MCF 10A (cell line): ENCODE measurements around the gene TEX19. TPM values are rescaled to one million over a fixed set of nuclear protein-coding genes. Genes with fewer than 3 reads are reported as not detected.

Experiments
- BruUV-seq: library from RNA; stranded (reverse); fragments of 400-500 nt; replicated peaks from 2 replicates; lab custom pipeline; 2021; lab: Mats Ljungman, UMichigan
- CTCF ChIA-PET: fragments of 300-600 bp; sonication (Branson Sonifier 250); formaldehyde crosslinking; extraction: SDS; loops from one replicate; lab custom pipeline; 2021; ENCODE audit warnings: antibody characterized with exemption, inconsistent platforms; lab: Yijun Ruan, JAX
- POLR2A ChIA-PET: fragments of 300-600, 350-650 bp; sonication (Branson Sonifier 250); formaldehyde crosslinking; extraction: SDS; loops from one replicate; lab custom pipeline; 2020; ENCODE audit warnings: antibody characterized with exemption, inconsistent platforms; lab: Yijun Ruan, JAX
- DNase-seq: peaks from one replicate; pipeline ENCODE4 v3.0.0-alpha.2; 2018; ENCODE audit not compliant: unreplicated experiment
- H3K27ac Mint-ChIP-seq: one replicate; pipeline ENCODE4 v1.8.0; 2022; ENCODE audit warnings: mild to moderate bottlenecking, low read depth, mixed read lengths; ENCODE audit not compliant: unreplicated experiment
- H3K27me3 Mint-ChIP-seq: one replicate; pipeline ENCODE4 v1.8.0; 2022; ENCODE audit warnings: mixed read lengths; ENCODE audit not compliant: insufficient read depth, unreplicated experiment
- H3K36me3 Mint-ChIP-seq: one replicate; pipeline ENCODE4 v1.8.0; 2022; ENCODE audit warnings: mild to moderate bottlenecking, moderate library complexity, mixed read lengths; ENCODE audit not compliant: insufficient read depth, unreplicated experiment
- H3K4me1 Mint-ChIP-seq: one replicate; pipeline ENCODE4 v1.8.0; 2022; ENCODE audit warnings: mixed read lengths; ENCODE audit not compliant: insufficient read depth, unreplicated experiment
- H3K4me3 Mint-ChIP-seq: one replicate; pipeline ENCODE4 v1.8.0; 2022; ENCODE audit warnings: mild to moderate bottlenecking, moderate library complexity, mixed read lengths; ENCODE audit not compliant: unreplicated experiment
- H3K9me3 Mint-ChIP-seq: one replicate; pipeline ENCODE4 v1.8.0; 2022; ENCODE audit warnings: mixed read lengths; ENCODE audit not compliant: unreplicated experiment
- intact Hi-C: fragments of 100-400 bp; cut with micrococcal nuclease; formaldehyde crosslinking; loops from 2 replicates; pipeline ENCODE4 v1.14.1; 2022
- total RNA-seq: library from RNA; stranded (reverse); gene quantifications from 2 replicates; pipeline ENCODE4 v1.2.3, GENCODE V29; 2022
- TF ChIP-seq, protein P1 (sequence below): fragments of 200-600 bp; IDR thresholded peaks from one replicate; pipeline ENCODE4 v1.8.0; 2022; ENCODE audit warnings: antibody characterized with exemption, mild to moderate bottlenecking; ENCODE audit not compliant: unreplicated experiment

TEX19 gene
- total RNA-seq, 1 experiment from 2014 or later: not detected

DNA sequence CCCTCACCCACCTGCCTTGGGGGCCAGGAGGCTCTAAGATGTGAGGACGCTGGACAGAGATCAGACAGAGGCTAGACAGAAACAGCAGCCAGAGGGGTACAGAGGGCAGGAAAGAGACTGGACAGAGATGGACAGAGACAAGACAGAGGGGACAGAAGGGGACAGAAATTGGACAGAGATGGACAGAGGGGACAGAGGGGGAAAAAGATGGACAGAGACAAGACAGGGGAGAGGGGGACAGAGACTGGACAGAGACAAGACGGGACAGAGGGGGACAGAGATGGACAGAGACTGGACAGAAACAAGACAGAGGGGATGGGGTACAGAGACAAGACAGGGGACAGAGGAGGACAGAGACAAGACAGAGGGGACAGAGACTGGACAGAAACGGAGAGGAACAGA is 28.7 kb downstream of the TEX19 start:
- POLR2A ChIA-PET: interaction anchor here (0.6 kb wide), 1 partner anchor 149 kb away, joined by 3 read pairs; no protein-coding TSS in a partner anchor
- Mint-ChIP-seq H3K27ac (no peak overlapping the region), H3K9me3 (no peaks in the 10 kb centered on the region), H3K4me1 (peaks cover 9% of the 10 kb centered on the region), H3K4me3 (no peak overlapping the region), H3K36me3 (no peaks in the 10 kb centered on the region), H3K27me3 (peaks cover 12% of the 10 kb centered on the region)
- CTCF ChIA-PET: no interaction called here
- BruUV-seq: no TSS peak
- intact Hi-C loops: loop anchor here (10.0 kb wide), 1 partner anchor 167 kb away; no protein-coding TSS in a partner anchor
- no peak for DNase-seq
- TF ChIP-seq, protein P1, sequence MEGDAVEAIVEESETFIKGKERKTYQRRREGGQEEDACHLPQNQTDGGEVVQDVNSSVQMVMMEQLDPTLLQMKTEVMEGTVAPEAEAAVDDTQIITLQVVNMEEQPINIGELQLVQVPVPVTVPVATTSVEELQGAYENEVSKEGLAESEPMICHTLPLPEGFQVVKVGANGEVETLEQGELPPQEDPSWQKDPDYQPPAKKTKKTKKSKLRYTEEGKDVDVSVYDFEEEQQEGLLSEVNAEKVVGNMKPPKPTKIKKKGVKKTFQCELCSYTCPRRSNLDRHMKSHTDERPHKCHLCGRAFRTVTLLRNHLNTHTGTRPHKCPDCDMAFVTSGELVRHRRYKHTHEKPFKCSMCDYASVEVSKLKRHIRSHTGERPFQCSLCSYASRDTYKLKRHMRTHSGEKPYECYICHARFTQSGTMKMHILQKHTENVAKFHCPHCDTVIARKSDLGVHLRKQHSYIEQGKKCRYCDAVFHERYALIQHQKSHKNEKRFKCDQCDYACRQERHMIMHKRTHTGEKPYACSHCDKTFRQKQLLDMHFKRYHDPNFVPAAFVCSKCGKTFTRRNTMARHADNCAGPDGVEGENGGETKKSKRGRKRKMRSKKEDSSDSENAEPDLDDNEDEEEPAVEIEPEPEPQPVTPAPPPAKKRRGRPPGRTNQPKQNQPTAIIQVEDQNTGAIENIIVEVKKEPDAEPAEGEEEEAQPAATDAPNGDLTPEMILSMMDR: no peak

DNA sequence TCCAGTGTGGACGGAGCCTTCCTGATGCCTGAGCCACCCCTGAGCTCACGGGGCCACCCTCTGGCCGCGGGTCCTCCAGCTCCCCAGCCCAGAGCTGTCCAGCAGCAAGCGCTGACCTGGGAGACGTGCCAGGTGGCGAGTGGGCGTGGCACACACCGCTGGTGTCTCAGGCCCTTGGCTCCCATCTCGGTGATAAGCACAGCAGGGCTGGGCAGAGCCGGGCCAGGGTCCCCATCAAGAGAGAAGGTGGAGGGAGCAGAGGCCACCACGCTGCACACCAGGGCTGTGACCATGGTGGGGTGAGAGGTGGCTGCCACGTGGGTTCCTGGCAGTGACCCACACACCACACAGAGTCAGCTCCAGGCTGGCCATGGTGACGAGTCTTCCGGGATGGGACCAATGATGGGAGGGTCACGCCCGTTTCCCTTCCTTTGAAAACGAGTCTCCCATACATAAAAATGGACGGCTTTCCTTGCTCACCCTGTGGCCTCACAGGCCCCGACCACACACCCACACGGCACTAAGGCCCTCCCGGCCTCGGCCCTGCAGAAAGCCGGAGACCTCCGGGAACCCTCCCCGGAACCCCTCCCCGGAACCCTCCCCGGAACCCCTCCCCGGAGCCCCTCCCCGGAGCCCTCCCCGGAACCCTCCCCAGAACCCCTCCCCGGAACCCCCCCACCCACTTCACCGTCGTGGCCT is 29.3 kb downstream of the TEX19 start:
- DNase-seq: peak; percentile 30
- no peak overlapping the region for H3K27ac Mint-ChIP-seq
- BruUV-seq: no TSS peak
- intact Hi-C loops: loop anchor here (10.0 kb wide), 1 partner anchor 166 kb away; no protein-coding TSS in a partner anchor
- H3K36me3 Mint-ChIP-seq: no peaks in the 10 kb centered on the region
- H3K27me3 Mint-ChIP-seq: peaks cover 12% of the 10 kb centered on the region
- H3K4me3 Mint-ChIP-seq: no peak overlapping the region
- H3K9me3 Mint-ChIP-seq: no peaks in the 10 kb centered on the region
- TF ChIP-seq, protein P1: no peak
- ChIA-PET CTCF (no interaction called here), POLR2A (no interaction called here)
- H3K4me1 Mint-ChIP-seq: peaks cover 9% of the 10 kb centered on the region

DNA sequence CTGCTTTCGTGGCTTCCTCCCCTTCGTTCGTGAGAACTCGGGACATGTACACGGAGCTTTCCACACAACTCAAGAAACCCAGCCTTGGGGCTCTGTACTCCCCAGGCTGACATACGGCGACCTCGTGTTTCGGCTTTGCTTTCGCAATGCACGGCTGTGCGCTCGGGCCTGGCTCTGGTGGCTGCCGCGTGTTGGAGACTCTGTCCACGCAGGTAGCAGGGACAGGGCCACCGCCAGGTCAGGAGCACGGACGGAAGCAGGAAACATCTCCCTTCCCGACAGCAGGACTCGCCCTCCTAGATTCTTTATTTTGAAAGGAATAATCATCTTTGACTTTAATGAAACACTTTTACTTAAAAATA is 29.9 kb downstream of the TEX19 start:
- intact Hi-C loops: loop anchor here (10.0 kb wide), 1 partner anchor 166 kb away; no protein-coding TSS in a partner anchor
- no peak for DNase-seq
- Mint-ChIP-seq H3K27ac (no peak overlapping the region), H3K4me3 (no peak overlapping the region), H3K36me3 (no peaks in the 10 kb centered on the region), H3K27me3 (peaks cover 12% of the 10 kb centered on the region), H3K4me1 (peaks cover 9% of the 10 kb centered on the region), H3K9me3 (no peaks in the 10 kb centered on the region)
- BruUV-seq: no TSS peak
- TF ChIP-seq, protein P1: no peak
- POLR2A ChIA-PET: no interaction called here
- CTCF ChIA-PET: no interaction called here

DNA sequence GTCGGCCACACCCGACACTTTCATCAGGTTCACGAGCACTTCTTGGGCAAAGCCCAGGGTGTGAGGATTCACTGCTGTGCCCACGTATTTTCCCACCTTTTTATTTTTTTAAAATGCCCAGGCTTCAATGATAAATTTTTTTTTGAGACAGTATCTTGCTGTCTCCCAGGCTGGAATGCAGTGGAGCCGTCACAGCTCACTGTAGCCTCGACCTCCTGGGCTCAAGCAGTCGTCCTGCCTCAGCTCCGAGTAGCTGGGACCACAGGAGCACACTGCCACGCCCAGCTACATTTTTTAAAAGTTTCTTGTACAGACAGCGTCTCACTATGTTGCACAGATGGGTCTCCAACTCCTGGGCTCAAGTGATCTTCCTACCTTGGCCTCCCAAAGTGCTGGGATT is 30.3 kb downstream of the TEX19 start:
- H3K4me3 Mint-ChIP-seq: no peak overlapping the region
- intact Hi-C loops: loop anchor here (10.0 kb wide), 1 partner anchor 165 kb away; no protein-coding TSS in a partner anchor
- H3K36me3 Mint-ChIP-seq: no peaks in the 10 kb centered on the region
- H3K27ac Mint-ChIP-seq: no peak overlapping the region
- H3K27me3 Mint-ChIP-seq: peaks cover 12% of the 10 kb centered on the region
- ChIA-PET POLR2A (no interaction called here), CTCF (interaction anchor here (0.6 to 1.1 kb wide), 3 partner anchors 22 to 165 kb away, joined by 3 to 4 read pairs (median 3); no protein-coding TSS in a partner anchor)
- DNase-seq: no peak
- BruUV-seq: no TSS peak
- H3K4me1 Mint-ChIP-seq: peaks cover 9% of the 10 kb centered on the region
- TF ChIP-seq, protein P1: no peak
- no peaks in the 10 kb centered on the region for H3K9me3 Mint-ChIP-seq
